NB4 (cell line): Measurements from ENCODE around the gene NGFR.

Source experiments
- DNase-seq: peaks from one replicate; pipeline ENCODE4 v3.0.0; 2010; ENCODE audit warnings: low read depth
- H3K4me3 ChIP-seq: one replicate; pipeline ENCODE4 v1.5.1; 2011; ENCODE audit warnings: mild to moderate bottlenecking, low read depth, low read length, moderate library complexity
- MYC ChIP-seq: IDR thresholded peaks from 2 replicates; pipeline ENCODE4 v1.6.1; 2011; ENCODE audit warnings: low read depth, low read length
- POLR2A ChIP-seq: IDR thresholded peaks from 2 replicates; pipeline ENCODE4 v1.6.1; 2011; ENCODE audit warnings: mild to moderate bottlenecking; ENCODE audit not compliant: insufficient read length; ENCODE audit errors: extremely low read depth
- TF ChIP-seq, protein P1 (sequence below): IDR thresholded peaks from 2 replicates; pipeline ENCODE4 v1.6.1; 2011; ENCODE audit warnings: low read depth, low read length
- TF ChIP-seq, protein P2 (sequence below): IDR thresholded peaks from one replicate; pipeline ENCODE4 v1.5.1; 2012; ENCODE audit warnings: low read depth, low read length

The NGFR gene

GRCh38 chr17:49460401-49460800 lies 34.7 kb upstream of the NGFR start:
- H3K4me3 ChIP-seq: no peak overlapping the region
- TF ChIP-seq, protein P1, sequence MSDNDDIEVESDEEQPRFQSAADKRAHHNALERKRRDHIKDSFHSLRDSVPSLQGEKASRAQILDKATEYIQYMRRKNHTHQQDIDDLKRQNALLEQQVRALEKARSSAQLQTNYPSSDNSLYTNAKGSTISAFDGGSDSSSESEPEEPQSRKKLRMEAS: no peak
- TF ChIP-seq, protein P2, sequence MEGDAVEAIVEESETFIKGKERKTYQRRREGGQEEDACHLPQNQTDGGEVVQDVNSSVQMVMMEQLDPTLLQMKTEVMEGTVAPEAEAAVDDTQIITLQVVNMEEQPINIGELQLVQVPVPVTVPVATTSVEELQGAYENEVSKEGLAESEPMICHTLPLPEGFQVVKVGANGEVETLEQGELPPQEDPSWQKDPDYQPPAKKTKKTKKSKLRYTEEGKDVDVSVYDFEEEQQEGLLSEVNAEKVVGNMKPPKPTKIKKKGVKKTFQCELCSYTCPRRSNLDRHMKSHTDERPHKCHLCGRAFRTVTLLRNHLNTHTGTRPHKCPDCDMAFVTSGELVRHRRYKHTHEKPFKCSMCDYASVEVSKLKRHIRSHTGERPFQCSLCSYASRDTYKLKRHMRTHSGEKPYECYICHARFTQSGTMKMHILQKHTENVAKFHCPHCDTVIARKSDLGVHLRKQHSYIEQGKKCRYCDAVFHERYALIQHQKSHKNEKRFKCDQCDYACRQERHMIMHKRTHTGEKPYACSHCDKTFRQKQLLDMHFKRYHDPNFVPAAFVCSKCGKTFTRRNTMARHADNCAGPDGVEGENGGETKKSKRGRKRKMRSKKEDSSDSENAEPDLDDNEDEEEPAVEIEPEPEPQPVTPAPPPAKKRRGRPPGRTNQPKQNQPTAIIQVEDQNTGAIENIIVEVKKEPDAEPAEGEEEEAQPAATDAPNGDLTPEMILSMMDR: no peak
- TF ChIP-seq MYC (no peak), POLR2A (no peak)
- DNase-seq: no peak

DNA sequence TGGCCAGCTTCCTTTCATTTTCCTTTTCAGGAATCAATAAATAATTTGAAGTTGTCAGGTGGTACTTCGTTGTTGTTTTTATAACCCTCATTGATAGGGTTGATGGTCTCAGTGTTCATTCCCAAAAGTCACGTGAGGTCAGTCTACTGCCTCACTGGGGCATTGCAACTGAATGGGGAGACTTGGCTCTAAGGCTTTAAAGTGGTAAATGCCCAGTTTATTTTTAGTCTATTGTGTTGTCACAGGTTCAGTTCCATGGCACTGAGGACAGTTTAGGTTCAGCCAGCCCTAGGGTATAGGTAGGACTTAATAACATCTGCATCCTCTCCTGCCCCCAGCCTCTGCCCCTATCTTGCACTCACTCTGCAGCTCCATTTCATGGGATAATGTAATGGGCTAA lies 33.5 kb upstream of the NGFR start:
- TF ChIP-seq, protein P1: no peak
- TF ChIP-seq MYC: no peak
- no peak for DNase-seq
- no peak overlapping the region for H3K4me3 ChIP-seq

DNA sequence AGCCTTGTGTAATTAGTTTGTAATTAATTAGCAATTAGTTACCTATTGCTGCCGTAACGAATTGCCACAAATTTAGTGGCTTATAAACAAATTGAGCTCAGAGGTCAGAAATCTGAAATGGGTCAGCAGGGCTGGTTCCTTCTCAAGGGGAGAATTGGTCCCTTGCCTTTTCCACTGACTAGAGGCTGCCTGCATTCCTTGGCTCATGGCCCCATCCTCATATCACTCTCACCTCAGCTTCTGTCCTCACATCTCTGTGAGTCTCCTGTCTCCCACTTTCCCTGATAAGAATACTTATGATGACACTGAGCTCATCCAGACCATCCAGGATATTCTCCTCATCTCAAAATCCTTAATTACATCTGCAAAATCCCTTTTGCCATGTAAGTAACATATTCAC lies 31.0 kb upstream of the NGFR start:
- DNase-seq: no peak
- no peak overlapping the region for H3K4me3 ChIP-seq
- no peak for TF ChIP-seq MYC
- TF ChIP-seq, protein P2: no peak

- no peak for DNase-seq
- H3K4me3 ChIP-seq: no peak overlapping the region
- TF ChIP-seq, protein P1: no peak
- TF ChIP-seq POLR2A: no peak
- TF ChIP-seq MYC: no peak
- TF ChIP-seq, protein P2: no peak
Measured at GRCh38 chr17:49465331-49465903, 29.7 kb upstream of the NGFR start.

GRCh38 chr17:49466436-49466835 lies 28.7 kb upstream of the NGFR start:
- no peak for DNase-seq
- TF ChIP-seq MYC: no peak
- TF ChIP-seq POLR2A: no peak
- TF ChIP-seq, protein P2: no peak
- TF ChIP-seq, protein P1: no peak
- H3K4me3 ChIP-seq: no peak overlapping the region

- TF ChIP-seq MYC (no peak), POLR2A (no peak)
- TF ChIP-seq, protein P2: no peak
- TF ChIP-seq, protein P1: no peak
- DNase-seq: no peak
Measured at GRCh38 chr17:49467175-49467574, 27.9 kb upstream of the NGFR start.

More at GRCh38 chr17:49467175-49467574, 27.9 kb upstream of the NGFR start:
- H3K4me3 ChIP-seq: no peak overlapping the region
